OCI-LY7 (cell line): ENCODE results near the gene NT5C2. TPM values are rescaled to one million over a fixed set of nuclear protein-coding genes. Genes with fewer than 3 reads are reported as not detected.
"Not testable (repeated sequence)": the region's sequence is repeated elsewhere in the genome, so short reads cannot be mapped to it uniquely, and the experiment has no call there.

ENCODE experiments used
- BruUV-seq: library from RNA; stranded (reverse); fragments of 400-500 nt; replicated peaks from 2 replicates; lab custom pipeline; 2021; lab: Mats Ljungman, UMichigan
- CTCF ChIA-PET: fragments of 300-600 bp; sonication (Branson Sonifier 250); formaldehyde crosslinking; loops from one replicate; lab custom pipeline; 2022; ENCODE audit warnings: antibody characterized with exemption; ENCODE audit not compliant: unreplicated experiment; lab: Charles Lee
- POLR2A ChIA-PET: fragments of 300-600 bp; sonication (Branson Sonifier 250); formaldehyde crosslinking; loops from one replicate; lab custom pipeline; 2022; ENCODE audit warnings: antibody characterized with exemption; lab: Charles Lee
- DNase-seq: peaks from one replicate; pipeline ENCODE4 v3.0.0-alpha.2; 2015; ENCODE audit warnings: low spot score
- H2AFZ ChIP-seq: fragments of 200-600 bp; sonication (generic), shearing (Covaris generic); 2 replicates; pipeline ENCODE4 v1.6.1; 2014; ENCODE audit warnings: mild to moderate bottlenecking, antibody characterized with exemption, low read length, moderate library complexity
- H3K27ac ChIP-seq: fragments of 200-600 bp; sonication (generic); 2 replicates; pipeline ENCODE4 v1.5.1; 2014; ENCODE audit warnings: mixed run types, low read depth, mild to moderate bottlenecking, moderate library complexity, low read length, inconsistent platforms; ENCODE audit not compliant: poor library complexity, severe bottlenecking
- H3K36me3 ChIP-seq: fragments of 200-600 bp; sonication (generic); 2 replicates; pipeline ENCODE4 v1.6.1; 2014; ENCODE audit warnings: mild to moderate bottlenecking, antibody characterized with exemption, low read length, moderate library complexity, mixed read lengths; ENCODE audit not compliant: insufficient read depth
- H3K4me1 ChIP-seq: fragments of 200-600 bp; sonication (generic); 2 replicates; pipeline ENCODE4 v1.5.1; 2014; ENCODE audit warnings: mild to moderate bottlenecking, low read length; ENCODE audit not compliant: insufficient read depth, poor library complexity, severe bottlenecking
- H3K4me2 ChIP-seq: fragments of 200-600 bp; sonication (generic); 2 replicates; pipeline ENCODE4 v1.6.1; 2014; ENCODE audit warnings: mild to moderate bottlenecking, low read length
- H3K4me3 ChIP-seq: fragments of 200-600 bp; sonication (generic); 2 replicates; pipeline ENCODE4 v1.5.1; 2014; ENCODE audit warnings: mild to moderate bottlenecking, low read depth, low read length; ENCODE audit not compliant: poor library complexity, severe bottlenecking
- H3K79me2 ChIP-seq: fragments of 200-600 bp; sonication (generic); 2 replicates; pipeline ENCODE4 v1.6.1; 2016; ENCODE audit warnings: low read depth, mild to moderate bottlenecking, low read length, moderate library complexity, mixed read lengths; ENCODE audit not compliant: insufficient read depth
- H3K9me2 ChIP-seq: fragments of 200-600 bp; sonication (generic); 2 replicates; pipeline ENCODE4 v1.6.1; 2016; ENCODE audit warnings: mild to moderate bottlenecking, low read length, mixed read lengths; ENCODE audit not compliant: insufficient read depth
- H3K9me3 ChIP-seq: fragments of 200-600 bp; sonication (generic); 2 replicates; pipeline ENCODE4 v1.6.1; 2014; ENCODE audit warnings: mild to moderate bottlenecking, mixed run types, low read length, mixed read lengths
- H4K20me1 ChIP-seq: fragments of 200-600 bp; sonication (generic); 2 replicates; pipeline ENCODE4 v1.6.1; 2014; ENCODE audit warnings: mild to moderate bottlenecking, antibody characterized with exemption, low read length, moderate library complexity, mixed read lengths; ENCODE audit not compliant: insufficient read depth
- CTCF ChIP-seq: fragments of 200-600 bp; sonication (generic); conservative IDR thresholded peaks from 2 replicates; pipeline ENCODE4 v1.5.1; 2014; ENCODE audit warnings: mild to moderate bottlenecking, antibody characterized with exemption, low read length, moderate library complexity, mixed read lengths
- EZH2phosphoT487 ChIP-seq: fragments of 200-600 bp; sonication (generic); IDR thresholded peaks from 2 replicates; pipeline ENCODE4 v1.6.1; 2018; ENCODE audit warnings: low read depth, borderline replicate concordance, mild to moderate bottlenecking, mixed run types, antibody characterized with exemption, low read length, moderate library complexity, mixed read lengths
- intact Hi-C: fragments of 100-400 bp; cut with micrococcal nuclease; formaldehyde crosslinking; loops from one replicate; pipeline ENCODE4 v1.10.0; 2022; ENCODE audit not compliant: unreplicated experiment
- total RNA-seq, 2 experiments: library from RNA; depleted of rRNA in 1 of 2; stranded (reverse); fragments of >200 nt in 1 of 2; shearing (Covaris generic) in 1 of 2; gene quantifications; 2 replicates each; pipeline ENCODE4 v1.2.3, GENCODE V29; 2014 to 2022

Gene NT5C2
- total RNA-seq, 2 experiments from 2014 or later = 72.0 to 87.3 TPM

- no peak for DNase-seq
- no peaks in the 10 kb centered on the region for H4K20me1 ChIP-seq
- H3K36me3 ChIP-seq = peaks cover 64% of the 10 kb centered on the region
- H3K4me2 ChIP-seq = no peak overlapping the region
- H3K9me2 ChIP-seq = no peaks in the 10 kb centered on the region
- no peak overlapping the region for H3K4me3 ChIP-seq
- CTCF ChIA-PET = no interaction called here
- POLR2A ChIA-PET = interaction anchor here (0.6 kb wide), 1 partner anchor 12 kb away, joined by 3 read pairs; no protein-coding TSS in a partner anchor
- H3K79me2 ChIP-seq = no peaks in the 10 kb centered on the region; the same call in 1 of the 2 replicates
- intact Hi-C loops = no loop called here
- no peaks in the 10 kb centered on the region for H3K4me1 ChIP-seq
- no peak overlapping the region for H3K27ac ChIP-seq
- no peaks in the 10 kb centered on the region for H3K9me3 ChIP-seq
- no TSS peak for BruUV-seq
- no peak overlapping the region for H2AFZ ChIP-seq
- no peak for TF ChIP-seq CTCF
- TF ChIP-seq EZH2phosphoT487 = no peak
Measured at GRCh38 chr10:103141950-103142349, 51.1 kb downstream of the NT5C2 start.

- intact Hi-C loops = no loop called here
- no peaks in the 10 kb centered on the region for H3K9me2 ChIP-seq
- no peak for DNase-seq
- H3K4me1 ChIP-seq = no peaks in the 10 kb centered on the region
- no peak overlapping the region for H3K27ac ChIP-seq
- H3K9me3 ChIP-seq = peaks cover 5% of the 10 kb centered on the region; the same call in 1 of the 2 replicates
- no peak overlapping the region for H3K4me2 ChIP-seq
- TF ChIP-seq CTCF = no peak
- TF ChIP-seq EZH2phosphoT487 = no peak
- no peak overlapping the region for H2AFZ ChIP-seq
- POLR2A ChIA-PET = interaction anchor here (1.0 to 1.4 kb wide), 4 partner anchors 10 to 47 kb away, joined by 3 to 4 read pairs (median 4); no protein-coding TSS in a partner anchor
- peaks cover 67% of the 10 kb centered on the region for H3K36me3 ChIP-seq
- H4K20me1 ChIP-seq = no peaks in the 10 kb centered on the region
- CTCF ChIA-PET = no interaction called here
- no peak overlapping the region for H3K4me3 ChIP-seq
- BruUV-seq = no TSS peak
- no peaks in the 10 kb centered on the region; the same call in 1 of the 2 replicates for H3K79me2 ChIP-seq
Measured at GRCh38 chr10:103140469-103140868, 52.6 kb downstream of the NT5C2 start.

GRCh38 chr10:103139803-103140202, 53.3 kb downstream of the NT5C2 start:
- no peak overlapping the region for H2AFZ ChIP-seq
- H3K4me2 ChIP-seq = no peak overlapping the region
- H3K9me3 ChIP-seq = peaks cover 8% of the 10 kb centered on the region; the same call in 1 of the 2 replicates
- DNase-seq = no peak
- H3K9me2 ChIP-seq = no peaks in the 10 kb centered on the region
- TF ChIP-seq EZH2phosphoT487 (no peak), CTCF (no peak)
- no peak overlapping the region for H3K4me3 ChIP-seq
- H4K20me1 ChIP-seq = no peaks in the 10 kb centered on the region
- ChIA-PET POLR2A (interaction anchor here (1.2 to 1.4 kb wide), 3 partner anchors 9 to 48 kb away, joined by 4 read pairs; no protein-coding TSS in a partner anchor), CTCF (no interaction called here)
- peaks cover 74% of the 10 kb centered on the region for H3K36me3 ChIP-seq
- no TSS peak for BruUV-seq
- intact Hi-C loops = no loop called here
- H3K79me2 ChIP-seq = no peaks in the 10 kb centered on the region; the same call in 1 of the 2 replicates
- H3K4me1 ChIP-seq = no peaks in the 10 kb centered on the region
- H3K27ac ChIP-seq = no peak overlapping the region

GRCh38 chr10:103135168-103135567, 57.9 kb downstream of the NT5C2 start:
- H3K9me2 ChIP-seq, H3K4me3 ChIP-seq, H3K4me1 ChIP-seq, H3K79me2 ChIP-seq, H2AFZ ChIP-seq, BruUV-seq, CTCF ChIA-PET, DNase-seq, H3K4me2 ChIP-seq, H3K27ac ChIP-seq, intact Hi-C loops, H4K20me1 ChIP-seq: not testable (repeated sequence)
- Histone ChIP-seq H3K36me3 (peaks cover 91% of the 10 kb centered on the region), H3K9me3 (peaks cover 10% of the 10 kb centered on the region; the same call in 1 of the 2 replicates)
- POLR2A ChIA-PET = interaction anchor here (0.6 kb wide), 1 partner anchor 57 kb away, joined by 3 read pairs; no protein-coding TSS in a partner anchor
